HEK293T (cell line): ENCODE results near the gene LETMD1.

ENCODE experiments used
- BHLHE40 ChIP-seq: fragments of 450-650 bp; IDR thresholded peaks from 2 replicates; pipeline ENCODE4 v1.6.1; 2016; ENCODE audit warnings: mild to moderate bottlenecking, moderate library complexity, borderline replicate concordance
- ELF4 ChIP-seq: fragments of 450-650 bp; IDR thresholded peaks from 2 replicates; pipeline ENCODE4 v1.6.1; 2017; ENCODE audit warnings: antibody characterized with exemption
- FOXA1 ChIP-seq: fragments of 450-650 bp; IDR thresholded peaks from 2 replicates; pipeline ENCODE4 v1.6.1; 2016; ENCODE audit warnings: mild to moderate bottlenecking
- SUZ12 ChIP-seq: fragments of 450-650 bp; IDR thresholded peaks from 2 replicates; pipeline ENCODE4 v1.6.1; 2016; ENCODE audit warnings: mild to moderate bottlenecking
- ZNF384 ChIP-seq: fragments of 450-650 bp; IDR thresholded peaks from 2 replicates; pipeline ENCODE4 v1.6.1; 2016

- no peak for TF ChIP-seq BHLHE40
- TF ChIP-seq ELF4 = no peak
- no peak for TF ChIP-seq ZNF384
- TF ChIP-seq SUZ12 = no peak
- no peak for TF ChIP-seq FOXA1
Measured at GRCh38 chr12:51055060-51055459, 6.9 kb downstream of the LETMD1 start.
